Stomach smooth muscle (tissue), 2 donors: Measurements from ENCODE around the gene ATP1B3.
"Not testable (repeated sequence)": the region's sequence is repeated elsewhere in the genome, so short reads cannot be mapped to it uniquely, and the experiment has no call there.

ENCODE experiments used
- H3K27ac ChIP-seq: one replicate; pipeline ENCODE4 v1.7.0; 2013; ENCODE audit warnings: mild to moderate bottlenecking, low read length, inconsistent platforms
- H3K27me3 ChIP-seq, 2 donors: one replicate each; pipeline ENCODE4 v1.7.0; 2013; ENCODE audit warnings: low read length in 2 of 2; ENCODE audit not compliant: insufficient read depth in 2 of 2, control insufficient read depth in 1 of 2
- H3K36me3 ChIP-seq, 2 donors: one replicate each; pipeline ENCODE4 v1.7.0; 2013; ENCODE audit warnings: low read length in 2 of 2; ENCODE audit not compliant: control insufficient read depth in 2 of 2, insufficient read depth in 2 of 2
- H3K4me1 ChIP-seq: one replicate; pipeline ENCODE4 v1.7.0; 2013; ENCODE audit warnings: low read length; ENCODE audit not compliant: control insufficient read depth, insufficient read depth
- H3K4me3 ChIP-seq, 2 donors: one replicate each; pipeline ENCODE4 v1.7.0; 2013; ENCODE audit warnings: low read length in 2 of 2
- H3K9ac ChIP-seq, 2 donors: one replicate each; pipeline ENCODE4 v1.7.0; 2013; ENCODE audit warnings: low read length in 2 of 2, mild to moderate bottlenecking in 1 of 2
- H3K9me3 ChIP-seq, 2 donors: one replicate each; pipeline ENCODE4 v1.7.0; 2013; ENCODE audit warnings: low read length in 2 of 2; ENCODE audit not compliant: control insufficient read depth in 2 of 2
- donor health status: healthy.
- donor health status: Pancreatic carcinoma.

ATP1B3 gene

DNA sequence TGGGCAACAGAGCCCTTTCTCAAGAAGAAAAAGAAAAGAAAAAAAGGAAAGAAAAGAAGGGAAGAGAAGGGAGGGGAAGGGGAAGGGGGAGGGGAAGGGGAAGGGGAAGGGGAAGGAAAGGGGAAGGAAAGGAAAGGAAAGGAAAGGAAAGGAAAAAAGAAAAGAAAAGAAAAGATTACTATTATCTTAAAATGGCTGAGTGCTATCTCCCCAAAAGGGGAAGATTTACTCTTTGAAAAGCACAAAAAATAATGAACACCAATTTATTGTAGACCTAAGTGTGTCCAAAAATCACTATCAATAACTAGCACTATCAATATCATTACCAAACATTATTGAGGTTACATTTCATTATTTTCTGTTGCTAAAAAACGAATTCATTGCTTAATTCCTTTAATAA lies 89.0 kb downstream of the ATP1B3 start:
- no peak overlapping the region for H3K4me3 ChIP-seq
- H3K9me3 ChIP-seq: no peaks in the 10 kb centered on the region
- peaks cover 5 to 9% of the 10 kb centered on the region in 2 donors for H3K36me3 ChIP-seq
- H3K27ac ChIP-seq: no peak overlapping the region
- H3K27me3 ChIP-seq: no peaks in the 10 kb centered on the region
- peaks cover 4% of the 10 kb centered on the region for H3K4me1 ChIP-seq
- no peak overlapping the region for H3K9ac ChIP-seq

DNA sequence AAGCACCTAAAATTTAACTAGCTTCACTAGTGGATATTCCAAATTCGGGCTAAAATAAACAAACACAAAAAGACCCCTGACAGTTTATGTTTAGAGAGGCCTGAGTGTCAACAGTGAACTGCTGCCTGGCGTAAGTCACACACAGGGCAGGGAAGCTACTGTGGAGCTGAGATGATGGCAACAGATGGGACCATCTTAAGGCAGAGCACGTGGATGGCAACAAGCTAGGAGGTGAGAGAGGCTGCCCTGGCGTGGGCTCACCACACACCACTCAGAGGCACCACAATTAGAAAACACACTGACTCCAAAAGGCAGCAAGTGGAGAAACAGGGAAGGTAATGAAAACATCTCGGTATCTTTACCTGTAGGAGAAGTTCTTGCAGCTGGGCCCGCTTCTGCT lies 93.3 kb downstream of the ATP1B3 start:
- no peak overlapping the region for H3K9ac ChIP-seq
- H3K4me1 ChIP-seq: no peaks in the 10 kb centered on the region
- no peaks in the 10 kb centered on the region for H3K9me3 ChIP-seq
- H3K4me3 ChIP-seq: no peak overlapping the region
- H3K36me3 ChIP-seq: peaks cover 2 to 4% of the 10 kb centered on the region in 2 donors
- H3K27me3 ChIP-seq: no peaks in the 10 kb centered on the region
- no peak overlapping the region for H3K27ac ChIP-seq

DNA sequence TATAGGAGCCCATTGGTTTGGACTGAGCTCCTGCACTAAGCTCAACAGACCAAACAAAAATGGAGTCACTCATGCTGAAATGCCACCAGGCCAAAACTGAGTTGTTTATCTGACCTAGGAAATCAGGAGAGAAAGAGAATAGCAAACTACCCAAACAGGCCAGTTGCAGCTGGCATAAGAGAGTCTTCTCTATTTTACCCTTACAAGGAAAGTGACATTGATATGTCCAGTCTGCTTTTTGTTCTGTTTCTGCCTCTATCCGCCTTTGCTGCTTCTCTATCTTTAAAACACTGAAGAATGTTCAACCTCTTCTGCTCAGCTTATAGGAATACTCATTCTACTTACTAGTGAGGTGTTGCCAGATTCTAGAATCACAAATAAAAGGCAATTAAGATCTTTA lies 95.1 kb downstream of the ATP1B3 start:
- Histone ChIP-seq H3K27me3 (no peaks in the 10 kb centered on the region), H3K9ac (no peak overlapping the region), H3K9me3 (no peaks in the 10 kb centered on the region), H3K27ac (no peak overlapping the region), H3K4me3 (no peak overlapping the region), H3K36me3 (peaks cover 4 to 9% of the 10 kb centered on the region in 2 donors), H3K4me1 (no peaks in the 10 kb centered on the region)

DNA sequence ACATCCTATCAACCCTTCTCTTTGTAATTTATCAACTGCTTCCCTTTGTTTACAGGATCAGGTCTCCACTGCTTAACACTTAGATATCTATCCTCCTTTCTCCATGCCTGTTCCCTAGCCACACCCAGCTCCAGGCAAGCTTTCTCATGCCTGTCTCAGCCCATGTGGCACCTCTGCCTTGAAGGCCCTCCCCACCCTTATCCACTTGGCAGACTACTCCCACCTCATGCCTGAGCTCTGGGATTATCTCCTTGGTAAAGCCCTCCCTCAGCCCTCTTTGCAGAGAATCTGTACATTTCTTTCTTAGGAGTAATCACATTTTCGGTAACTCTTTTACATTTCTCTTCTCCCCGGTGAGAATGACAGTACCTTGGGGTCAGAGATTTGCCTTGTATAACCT lies 96.0 kb downstream of the ATP1B3 start:
- Histone ChIP-seq H3K9ac (no peak overlapping the region), H3K4me1 (no peaks in the 10 kb centered on the region), H3K27me3 (no peaks in the 10 kb centered on the region), H3K27ac (no peak overlapping the region), H3K4me3 (no peak overlapping the region), H3K36me3 (peaks cover 4 to 10% of the 10 kb centered on the region in 2 donors), H3K9me3 (no peaks in the 10 kb centered on the region)

DNA sequence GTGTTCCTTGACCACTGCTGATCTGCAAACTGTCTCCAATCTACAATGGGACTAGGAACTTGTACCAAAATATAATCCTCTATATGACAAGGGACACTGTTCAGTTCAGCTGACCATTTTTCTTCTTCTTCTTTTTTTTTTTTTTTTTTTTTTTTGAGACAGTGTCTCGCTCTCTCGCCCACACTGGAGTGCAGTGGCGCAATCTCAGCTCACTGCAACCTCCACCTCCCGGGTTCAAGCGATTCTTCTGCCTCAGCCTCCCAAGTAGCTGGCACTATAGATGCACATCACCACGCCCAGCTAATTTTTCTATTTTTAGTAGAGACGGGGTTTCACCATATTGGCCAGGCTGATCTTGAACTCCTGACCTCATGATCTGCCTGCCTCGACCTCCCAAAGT lies 98.3 kb downstream of the ATP1B3 start:
- H3K4me3 ChIP-seq, H3K9me3 ChIP-seq, H3K27ac ChIP-seq, H3K27me3 ChIP-seq, H3K36me3 ChIP-seq, H3K9ac ChIP-seq, H3K4me1 ChIP-seq: not testable (repeated sequence)
